ENCODE results near the gene SLC2A8. TPM values are rescaled to one million over a fixed set of nuclear protein-coding genes. Genes with fewer than 3 reads are reported as not detected.

Gene SLC2A8
- total RNA-seq, 1 experiment from 2014 or later = 37.4 TPM

DNA sequence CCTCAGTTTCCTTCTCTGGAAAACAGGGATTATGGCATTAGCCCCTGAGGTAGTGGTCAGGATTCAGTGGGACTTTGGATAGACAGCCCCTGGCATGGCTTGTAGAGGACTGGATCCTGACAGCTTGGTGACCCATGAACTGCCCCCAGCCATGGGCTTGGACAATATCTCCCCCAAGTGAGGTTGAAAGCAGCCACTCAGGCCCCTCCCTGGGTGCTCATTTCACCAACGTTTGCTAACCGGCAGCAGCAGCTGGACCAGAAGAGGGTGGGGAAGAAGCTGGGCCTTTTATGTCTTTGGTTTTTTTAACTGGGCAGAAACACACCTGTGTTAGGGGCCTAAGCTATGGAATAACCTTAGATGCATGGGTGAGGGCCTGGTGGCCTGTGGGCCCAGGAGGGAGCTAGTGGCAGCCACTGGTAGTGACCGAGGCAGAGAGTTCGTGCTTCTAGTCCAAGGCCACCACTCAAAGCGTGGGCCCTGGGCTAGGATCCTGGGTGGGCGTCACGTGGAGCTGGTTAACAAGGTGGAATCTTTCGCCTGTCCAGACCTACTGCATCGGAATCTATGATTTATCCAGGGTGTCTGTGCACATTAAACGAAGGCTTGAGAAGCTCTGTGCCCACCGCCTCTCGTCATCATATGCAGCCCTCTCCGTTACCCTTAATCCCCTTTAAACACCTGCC lies 1.9 kb downstream of the SLC2A8 start:
- CTCF ChIA-PET = interaction anchor here (0.8 to 3.7 kb wide), 5 partner anchors 20 to 188 kb away, joined by 3 to 37 read pairs (median 3); no protein-coding TSS in a partner anchor
- no peak overlapping the region for H3K27ac Mint-ChIP-seq
- H3K9me3 Mint-ChIP-seq = no peaks in the 10 kb centered on the region
- no peak for TF ChIP-seq NFE2L1 (CRISPR knock-in tag; IDR thresholded peaks at IDR 0.05)
- TF ChIP-seq, protein P1, sequence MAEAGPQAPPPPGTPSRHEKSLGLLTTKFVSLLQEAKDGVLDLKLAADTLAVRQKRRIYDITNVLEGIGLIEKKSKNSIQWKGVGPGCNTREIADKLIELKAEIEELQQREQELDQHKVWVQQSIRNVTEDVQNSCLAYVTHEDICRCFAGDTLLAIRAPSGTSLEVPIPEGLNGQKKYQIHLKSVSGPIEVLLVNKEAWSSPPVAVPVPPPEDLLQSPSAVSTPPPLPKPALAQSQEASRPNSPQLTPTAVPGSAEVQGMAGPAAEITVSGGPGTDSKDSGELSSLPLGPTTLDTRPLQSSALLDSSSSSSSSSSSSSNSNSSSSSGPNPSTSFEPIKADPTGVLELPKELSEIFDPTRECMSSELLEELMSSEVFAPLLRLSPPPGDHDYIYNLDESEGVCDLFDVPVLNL (CRISPR knock-in tag; IDR thresholded peaks at IDR 0.05; ENCODE audit: borderline replicate concordance, low read depth) = 0 out of 2 replicates have a peak, but pooled peaks have one; percentile 53
- H3K36me3 Mint-ChIP-seq = no peaks in the 10 kb centered on the region
- peaks cover 13% of the 10 kb centered on the region for H3K4me1 Mint-ChIP-seq
- DNase-seq (ENCODE audit: low spot score) (no peak), ATAC-seq (no peak)
- peaks cover 17% of the 10 kb centered on the region for H3K27me3 Mint-ChIP-seq (ENCODE audit: low read depth)
- peak overlapping the region; percentile 80 for H3K4me3 Mint-ChIP-seq
- POLR2A ChIA-PET = interaction anchor here (0.6 kb wide), 1 partner anchor 45 kb away, joined by 3 read pairs; no protein-coding TSS in a partner anchor

DNA sequence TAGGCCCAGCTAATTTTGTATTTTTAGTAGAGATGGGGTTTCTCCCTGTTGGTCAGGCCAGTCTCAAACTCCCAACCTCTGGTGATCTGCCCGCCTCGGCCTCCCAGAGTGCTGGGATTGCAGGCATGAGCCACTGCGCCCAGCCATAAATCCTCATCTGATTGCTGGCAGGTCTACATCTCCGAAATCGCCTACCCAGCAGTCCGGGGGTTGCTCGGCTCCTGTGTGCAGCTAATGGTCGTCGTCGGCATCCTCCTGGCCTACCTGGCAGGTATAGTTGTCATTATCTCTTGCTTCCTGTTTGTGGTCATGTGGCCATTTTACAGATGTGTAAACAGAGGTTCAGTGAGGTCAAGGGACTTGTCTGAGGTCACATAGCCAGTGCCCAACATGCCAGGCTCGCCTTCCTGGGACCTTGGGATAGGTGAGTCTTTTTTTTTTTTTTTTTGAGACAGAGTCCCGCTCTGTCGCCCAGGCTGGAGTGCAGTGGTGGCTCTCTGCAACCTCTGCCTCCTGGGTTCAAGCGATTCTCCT lies 2.8 kb downstream of the SLC2A8 start:
- POLR2A ChIA-PET = interaction anchor here (0.8 kb wide), 1 partner anchor 364 kb away, joined by 4 read pairs; no protein-coding TSS in a partner anchor
- ATAC-seq = no peak

DNA sequence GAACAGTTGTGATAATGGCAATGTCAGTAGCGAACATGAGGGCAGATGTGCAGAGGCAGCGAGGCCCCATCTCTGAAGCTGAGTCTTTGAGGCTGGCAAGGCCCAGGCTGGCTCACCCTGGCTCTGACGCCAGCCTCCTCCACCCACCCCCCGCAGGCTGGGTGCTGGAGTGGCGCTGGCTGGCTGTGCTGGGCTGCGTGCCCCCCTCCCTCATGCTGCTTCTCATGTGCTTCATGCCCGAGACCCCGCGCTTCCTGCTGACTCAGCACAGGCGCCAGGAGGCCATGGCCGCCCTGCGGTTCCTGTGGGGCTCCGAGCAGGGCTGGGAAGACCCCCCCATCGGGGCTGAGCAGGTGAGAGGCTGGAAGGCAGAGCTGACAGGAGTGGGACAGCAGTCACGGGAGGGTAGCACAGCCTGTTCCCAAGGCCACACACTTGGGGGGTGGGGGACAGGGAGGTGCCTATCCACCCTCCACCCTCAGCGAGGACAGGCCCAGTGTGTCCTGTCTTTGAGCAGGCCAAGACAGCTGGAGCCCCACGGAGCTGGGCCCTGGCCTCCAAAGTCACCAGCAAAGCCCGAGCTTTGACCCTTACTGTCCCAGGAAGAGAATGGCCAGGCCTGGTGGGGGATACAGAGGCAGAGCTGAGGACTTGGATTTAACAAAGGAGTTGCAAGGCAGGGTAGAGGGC lies 5.6 kb downstream of the SLC2A8 start:
- peaks cover 3% of the 10 kb centered on the region; the same call in 1 of the 2 replicates for H3K27me3 Mint-ChIP-seq (ENCODE audit: low read depth)
- TF ChIP-seq ZNF121 (CRISPR knock-in tag; IDR thresholded peaks at IDR 0.05) (peak; percentile 50; the same call in 1 of the 2 replicates), NFATC4 (CRISPR knock-in tag; IDR thresholded peaks at IDR 0.05) (no peak), SMAD3 (CRISPR knock-in tag; IDR thresholded peaks at IDR 0.05; ENCODE audit: borderline replicate concordance) (no peak)
- TF ChIP-seq, protein P2, sequence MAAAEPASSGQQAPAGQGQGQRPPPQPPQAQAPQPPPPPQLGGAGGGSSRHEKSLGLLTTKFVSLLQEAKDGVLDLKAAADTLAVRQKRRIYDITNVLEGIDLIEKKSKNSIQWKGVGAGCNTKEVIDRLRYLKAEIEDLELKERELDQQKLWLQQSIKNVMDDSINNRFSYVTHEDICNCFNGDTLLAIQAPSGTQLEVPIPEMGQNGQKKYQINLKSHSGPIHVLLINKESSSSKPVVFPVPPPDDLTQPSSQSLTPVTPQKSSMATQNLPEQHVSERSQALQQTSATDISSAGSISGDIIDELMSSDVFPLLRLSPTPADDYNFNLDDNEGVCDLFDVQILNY (CRISPR knock-in tag; IDR thresholded peaks at IDR 0.05) = no peak
- TF ChIP-seq, protein P3, sequence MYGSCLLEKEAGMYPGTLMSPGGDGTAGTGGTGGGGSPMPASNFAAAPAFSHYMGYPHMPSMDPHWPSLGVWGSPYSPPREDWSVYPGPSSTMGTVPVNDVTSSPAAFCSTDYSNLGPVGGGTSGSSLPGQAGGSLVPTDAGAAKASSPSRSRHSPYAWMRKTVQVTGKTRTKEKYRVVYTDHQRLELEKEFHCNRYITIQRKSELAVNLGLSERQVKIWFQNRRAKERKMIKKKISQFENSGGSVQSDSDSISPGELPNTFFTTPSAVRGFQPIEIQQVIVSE (CRISPR knock-in tag; IDR thresholded peaks at IDR 0.05; ENCODE audit: borderline replicate concordance) = no peak
- TF ChIP-seq, protein P4, sequence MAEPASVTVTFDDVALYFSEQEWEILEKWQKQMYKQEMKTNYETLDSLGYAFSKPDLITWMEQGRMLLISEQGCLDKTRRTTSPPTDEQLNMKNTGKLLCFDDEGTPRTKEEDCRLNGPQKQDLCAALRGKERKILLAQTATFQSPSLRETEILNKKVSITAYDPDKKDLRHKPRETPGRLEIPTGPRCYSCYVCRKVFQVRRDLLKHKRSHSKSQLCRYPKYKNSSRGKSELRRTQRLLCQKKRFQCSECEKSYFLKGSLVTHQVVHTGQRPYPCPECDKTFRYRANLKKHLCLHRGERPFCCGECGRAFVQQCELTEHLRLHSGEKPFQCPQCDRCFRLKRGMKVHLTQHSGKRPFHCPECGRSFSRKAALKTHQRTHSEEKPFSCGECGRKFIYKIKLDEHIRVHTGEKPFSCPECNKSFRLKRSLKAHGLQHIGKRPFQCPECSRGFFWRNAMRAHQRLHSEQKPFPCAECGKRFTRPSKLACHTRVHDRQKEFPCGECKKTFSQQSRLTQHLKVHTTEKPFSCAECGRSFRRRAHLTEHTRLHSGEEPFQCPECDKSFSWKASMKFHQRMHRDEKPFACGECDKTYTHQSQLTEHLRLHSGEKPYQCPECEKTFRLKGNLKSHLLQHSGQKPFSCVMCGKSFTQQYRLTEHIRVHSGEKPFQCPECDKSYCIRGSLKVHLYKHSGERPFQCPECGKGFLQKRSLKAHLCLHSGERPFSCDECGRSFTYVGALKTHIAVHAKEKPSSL (CRISPR knock-in tag; conservative IDR thresholded peaks at IDR 0.05) = no peak
- no peak overlapping the region for H3K27ac Mint-ChIP-seq
- no peak overlapping the region for H3K4me3 Mint-ChIP-seq
- DNase-seq (ENCODE audit: low spot score) (no peak), ATAC-seq (no peak)
- H3K4me1 Mint-ChIP-seq = peaks cover 6% of the 10 kb centered on the region
- H3K9me3 Mint-ChIP-seq = no peaks in the 10 kb centered on the region
- peaks cover 6% of the 10 kb centered on the region; the same call in 1 of the 2 replicates for H3K36me3 Mint-ChIP-seq
- ChIA-PET POLR2A (interaction anchor here (0.6 kb wide), 1 partner anchor 967 kb away, joined by 5 read pairs; no protein-coding TSS in a partner anchor), CTCF (interaction anchor here (0.6 to 2.3 kb wide), 2 partner anchors 16 to 191 kb away, joined by 3 to 9 read pairs; no protein-coding TSS in a partner anchor)

More for the DNA sequence above, 2.8 kb downstream of the SLC2A8 start:
- Mint-ChIP-seq H3K4me1 (peaks cover 13% of the 10 kb centered on the region), H3K27me3 (ENCODE audit: low read depth) (peaks cover 14% of the 10 kb centered on the region), H3K27ac (no peak overlapping the region), H3K4me3 (no peak overlapping the region), H3K36me3 (no peaks in the 10 kb centered on the region), H3K9me3 (no peaks in the 10 kb centered on the region)
- CTCF ChIA-PET = interaction anchor here (0.8 to 3.7 kb wide), 4 partner anchors 19 to 189 kb away, joined by 3 to 37 read pairs (median 4); no protein-coding TSS in a partner anchor
- no peak for DNase-seq (ENCODE audit: low spot score)
- TF ChIP-seq, protein P5, sequence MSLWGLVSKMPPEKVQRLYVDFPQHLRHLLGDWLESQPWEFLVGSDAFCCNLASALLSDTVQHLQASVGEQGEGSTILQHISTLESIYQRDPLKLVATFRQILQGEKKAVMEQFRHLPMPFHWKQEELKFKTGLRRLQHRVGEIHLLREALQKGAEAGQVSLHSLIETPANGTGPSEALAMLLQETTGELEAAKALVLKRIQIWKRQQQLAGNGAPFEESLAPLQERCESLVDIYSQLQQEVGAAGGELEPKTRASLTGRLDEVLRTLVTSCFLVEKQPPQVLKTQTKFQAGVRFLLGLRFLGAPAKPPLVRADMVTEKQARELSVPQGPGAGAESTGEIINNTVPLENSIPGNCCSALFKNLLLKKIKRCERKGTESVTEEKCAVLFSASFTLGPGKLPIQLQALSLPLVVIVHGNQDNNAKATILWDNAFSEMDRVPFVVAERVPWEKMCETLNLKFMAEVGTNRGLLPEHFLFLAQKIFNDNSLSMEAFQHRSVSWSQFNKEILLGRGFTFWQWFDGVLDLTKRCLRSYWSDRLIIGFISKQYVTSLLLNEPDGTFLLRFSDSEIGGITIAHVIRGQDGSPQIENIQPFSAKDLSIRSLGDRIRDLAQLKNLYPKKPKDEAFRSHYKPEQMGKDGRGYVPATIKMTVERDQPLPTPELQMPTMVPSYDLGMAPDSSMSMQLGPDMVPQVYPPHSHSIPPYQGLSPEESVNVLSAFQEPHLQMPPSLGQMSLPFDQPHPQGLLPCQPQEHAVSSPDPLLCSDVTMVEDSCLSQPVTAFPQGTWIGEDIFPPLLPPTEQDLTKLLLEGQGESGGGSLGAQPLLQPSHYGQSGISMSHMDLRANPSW (CRISPR knock-in tag; conservative IDR thresholded peaks at IDR 0.05; ENCODE audit: low read depth) = no peak
- no peak for TF ChIP-seq NR2C2 (CRISPR knock-in tag; IDR thresholded peaks at IDR 0.05)
- TF ChIP-seq, protein P6, sequence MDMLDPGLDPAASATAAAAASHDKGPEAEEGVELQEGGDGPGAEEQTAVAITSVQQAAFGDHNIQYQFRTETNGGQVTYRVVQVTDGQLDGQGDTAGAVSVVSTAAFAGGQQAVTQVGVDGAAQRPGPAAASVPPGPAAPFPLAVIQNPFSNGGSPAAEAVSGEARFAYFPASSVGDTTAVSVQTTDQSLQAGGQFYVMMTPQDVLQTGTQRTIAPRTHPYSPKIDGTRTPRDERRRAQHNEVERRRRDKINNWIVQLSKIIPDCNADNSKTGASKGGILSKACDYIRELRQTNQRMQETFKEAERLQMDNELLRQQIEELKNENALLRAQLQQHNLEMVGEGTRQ (CRISPR knock-in tag; IDR thresholded peaks at IDR 0.05) = no peak

All from WTC11 (cell line).